G401 (cell line): ENCODE data around the gene CFAP221. TPM values are rescaled to one million over a fixed set of nuclear protein-coding genes. Genes with fewer than 3 reads are reported as not detected.
A peak's percentile ranks its signal among the peaks of the same experiment; 100 is the strongest.
"Not testable (repeated sequence)": the region's sequence is repeated elsewhere in the genome, so short reads cannot be mapped to it uniquely, and the experiment has no call there.

Source experiments
- DNase-seq: peaks from one replicate; pipeline ENCODE4 v3.0.0-alpha.2; 2015; ENCODE audit warnings: low spot score
- in situ Hi-C: cut with HindIII; loops from 2 replicates; pipeline ENCODE4 v1.10.0; 2016; ENCODE audit warnings: low sequenced_read_pairs, mixed read lengths
- total RNA-seq: library from RNA; depleted of rRNA; stranded (reverse); fragments of >200 nt; shearing (Covaris generic); gene quantifications from 2 replicates; pipeline ENCODE4 v1.2.3, GENCODE V29; 2014

The CFAP221 gene
- total RNA-seq, 1 experiment from 2014 or later = 2.7 TPM

DNA sequence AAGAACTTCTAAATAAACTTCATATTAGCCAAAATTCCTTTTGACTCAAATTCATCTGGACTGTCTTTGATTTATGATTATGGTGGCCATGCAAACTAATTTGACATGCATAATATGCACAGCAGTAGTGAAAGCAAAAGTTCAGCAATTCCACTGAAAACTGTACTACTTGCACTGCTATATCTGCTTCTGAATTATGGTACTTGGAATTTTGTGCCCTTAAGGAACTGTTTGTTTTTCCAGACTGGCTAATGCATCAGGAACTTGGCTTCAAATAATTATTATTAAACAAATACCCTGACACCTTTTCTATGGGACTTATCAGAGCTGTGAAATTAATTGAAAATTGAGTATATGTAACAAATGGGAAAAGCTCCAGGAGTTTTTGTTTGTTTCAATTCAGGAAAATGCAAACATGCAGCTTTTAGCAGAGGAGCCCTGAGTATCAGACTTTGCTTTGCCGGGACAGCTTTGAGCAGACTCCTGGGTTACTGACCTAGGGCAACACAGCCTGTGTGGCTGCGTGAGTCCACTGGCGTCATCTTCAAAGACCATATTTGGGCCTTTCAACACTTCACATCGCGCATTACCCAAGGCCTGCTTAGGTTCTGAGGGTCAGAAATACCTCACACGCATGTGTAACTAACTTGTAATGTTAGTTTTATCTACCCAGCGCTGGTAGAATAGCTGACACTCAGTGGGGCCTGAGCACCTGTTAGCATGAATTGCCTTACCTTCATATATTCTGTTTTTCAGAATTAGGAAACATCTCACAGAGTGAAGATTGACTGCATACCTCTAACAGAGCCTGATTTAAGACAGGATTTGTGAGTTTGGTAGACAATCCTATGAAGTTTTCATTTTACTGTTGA is 35.4 kb downstream of the CFAP221 start:
- no peak for DNase-seq
- in situ Hi-C loops = no loop called here

- no peak for DNase-seq
- in situ Hi-C loops = no loop called here
Measured at GRCh38 chr2:119580550-119581072, 36.4 kb downstream of the CFAP221 start.

GRCh38 chr2:119583291-119583690 is 39.0 kb downstream of the CFAP221 start:
- in situ Hi-C loops = no loop called here
- no peak for DNase-seq

- in situ Hi-C loops = no loop called here
- DNase-seq = no peak
Measured at GRCh38 chr2:119584469-119584868, 40.2 kb downstream of the CFAP221 start.

GRCh38 chr2:119586085-119586484 is 41.8 kb downstream of the CFAP221 start:
- in situ Hi-C loops = no loop called here

DNA sequence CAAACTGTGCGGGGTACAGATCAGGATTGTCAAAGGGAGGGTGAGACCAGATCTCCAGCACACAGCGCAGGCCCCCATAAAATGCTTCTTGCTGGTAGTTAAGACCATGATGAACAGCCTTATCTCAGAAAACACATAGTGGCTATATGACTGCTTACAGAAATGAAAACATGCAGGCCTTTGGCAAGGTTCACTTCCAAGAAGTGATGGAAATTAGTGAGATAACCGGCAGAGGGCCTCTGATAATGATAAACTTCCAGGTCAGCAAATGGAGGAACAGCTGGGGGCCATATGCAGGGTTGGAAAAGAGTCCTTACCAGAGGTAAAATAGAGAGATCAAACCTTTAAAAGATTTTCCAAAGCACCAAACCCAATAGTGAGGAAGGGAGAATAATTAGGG is 46.6 kb downstream of the CFAP221 start:
- in situ Hi-C loops = no loop called here
- no peak for DNase-seq

More at GRCh38 chr2:119586085-119586484, 41.8 kb downstream of the CFAP221 start:
- no peak for DNase-seq

GRCh38 chr2:119591523-119591922 is 47.3 kb downstream of the CFAP221 start:
- no peak for DNase-seq
- in situ Hi-C loops = no loop called here

DNA sequence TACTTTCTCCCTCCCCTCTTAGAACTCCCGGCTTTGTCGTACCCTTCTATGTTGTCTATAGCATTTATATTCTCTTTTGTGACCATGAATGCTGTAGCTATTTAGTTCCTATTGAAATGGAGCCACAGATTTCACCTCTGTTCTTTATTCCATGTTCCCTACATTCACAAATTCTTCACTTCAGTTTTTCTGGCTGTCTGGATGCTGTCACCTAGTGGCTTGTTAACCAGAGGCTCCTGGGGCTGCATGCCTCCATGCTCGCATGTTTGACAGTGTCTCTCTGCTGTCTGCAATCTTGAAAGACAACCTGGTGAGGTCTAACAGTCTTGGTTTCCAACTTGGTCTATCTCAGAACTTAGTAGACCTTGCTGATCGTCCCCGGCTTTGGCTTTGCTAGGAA is 48.2 kb downstream of the CFAP221 start:
- in situ Hi-C loops = no loop called here
- DNase-seq = no peak

- in situ Hi-C loops = no loop called here
- no peak for DNase-seq
Measured at GRCh38 chr2:119596638-119597037, 52.4 kb downstream of the CFAP221 start.

DNA sequence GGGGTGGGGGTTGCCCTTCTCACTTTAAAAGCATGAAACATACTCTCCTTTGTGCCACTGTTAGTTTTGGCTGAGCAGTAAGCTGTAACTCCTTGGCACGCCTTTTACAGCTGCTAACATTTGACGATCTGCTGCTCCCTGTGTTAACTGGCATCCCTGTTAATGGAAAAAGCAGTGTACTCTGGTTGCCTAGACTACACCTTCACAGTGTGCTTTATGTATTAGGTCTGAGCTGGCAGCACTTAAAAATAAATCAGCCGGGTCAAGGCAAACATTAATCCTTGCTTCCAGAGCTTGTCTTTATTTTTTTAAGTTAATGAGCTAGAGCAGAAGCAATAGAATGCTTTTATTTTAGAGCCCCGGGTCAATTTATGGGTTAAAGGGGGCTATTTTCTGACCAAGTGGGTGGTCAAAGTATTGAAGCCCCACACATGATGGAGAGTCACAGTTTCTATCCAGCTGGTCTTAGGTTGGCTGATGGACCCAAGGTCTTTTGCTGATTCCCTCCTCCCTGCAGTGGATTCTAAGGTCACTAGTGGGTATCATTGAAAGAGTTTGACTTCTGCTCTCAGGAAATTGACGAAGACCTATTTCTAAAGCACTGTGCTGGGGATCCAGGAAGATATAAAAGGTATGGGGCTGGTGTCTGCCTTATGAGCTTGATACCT is 54.5 kb downstream of the CFAP221 start:
- in situ Hi-C loops = no loop called here
- DNase-seq = peak; percentile 2

DNA sequence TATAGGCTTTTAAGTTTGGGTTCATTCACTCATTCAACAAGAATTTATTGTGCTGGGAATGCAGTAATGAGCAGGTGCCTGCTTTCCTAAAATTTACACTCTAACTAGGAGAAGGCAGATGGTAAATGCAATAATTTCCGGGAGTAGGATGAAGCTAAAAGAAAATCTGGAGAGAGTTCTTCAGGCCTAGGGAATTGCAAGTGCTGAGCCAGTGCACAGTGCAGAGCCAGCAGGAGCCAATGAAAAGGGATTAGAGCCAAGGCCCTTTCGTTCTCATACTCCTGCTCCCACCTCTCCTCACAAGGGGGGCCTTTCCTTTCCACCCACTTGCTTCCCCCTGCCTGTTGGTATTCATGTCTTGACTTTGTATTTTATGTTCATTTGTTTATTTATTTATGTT is 55.1 kb downstream of the CFAP221 start:
- in situ Hi-C loops = no loop called here

DNA sequence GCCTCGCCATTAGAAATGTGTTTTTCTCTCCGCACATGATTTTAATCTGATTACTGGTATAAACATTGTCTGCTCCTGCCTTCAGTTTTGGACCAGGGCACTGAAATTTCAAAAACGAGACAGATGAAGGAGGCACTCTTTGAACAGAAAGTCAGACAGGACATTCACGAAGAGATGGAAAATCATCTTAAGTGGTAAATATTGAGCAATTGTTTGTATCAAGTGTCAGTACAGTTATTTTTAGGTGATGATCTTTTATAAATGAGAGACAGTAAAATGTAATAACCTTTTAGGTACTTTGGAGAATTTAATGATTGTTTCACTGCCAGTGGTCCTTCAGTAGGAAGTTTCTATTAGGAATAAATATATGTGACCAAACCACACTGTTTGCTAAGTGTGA is 60.8 kb downstream of the CFAP221 start:
- in situ Hi-C loops = no loop called here
- no peak for DNase-seq

More for the DNA sequence above, 55.1 kb downstream of the CFAP221 start:
- DNase-seq = peak; percentile 32

- in situ Hi-C loops = no loop called here
- DNase-seq = no peak
Measured at GRCh38 chr2:119606674-119607073, 62.4 kb downstream of the CFAP221 start.

DNA sequence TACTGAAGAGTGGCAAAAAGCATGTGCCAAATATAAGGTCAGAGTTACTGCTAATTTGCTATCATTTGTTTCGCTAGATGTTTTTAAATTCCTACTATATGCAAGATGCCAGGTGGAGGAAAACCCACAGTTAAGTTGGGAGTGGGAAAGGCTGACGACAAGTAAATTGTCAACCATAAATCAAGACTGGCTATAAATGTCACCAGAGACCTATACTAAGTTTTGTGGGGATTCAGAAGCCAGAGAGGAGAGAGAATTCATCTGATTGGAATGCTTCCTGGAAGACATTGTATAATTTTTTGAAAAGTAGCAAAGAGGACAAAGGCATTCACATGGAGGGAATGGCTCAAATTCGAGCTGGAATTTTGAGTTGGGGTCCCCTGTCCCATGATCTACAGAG is 64.3 kb downstream of the CFAP221 start:
- in situ Hi-C loops = no loop called here
- DNase-seq = no peak

- DNase-seq = no peak
- in situ Hi-C loops = no loop called here
Measured at GRCh38 chr2:119609337-119609736, 65.1 kb downstream of the CFAP221 start.

DNA sequence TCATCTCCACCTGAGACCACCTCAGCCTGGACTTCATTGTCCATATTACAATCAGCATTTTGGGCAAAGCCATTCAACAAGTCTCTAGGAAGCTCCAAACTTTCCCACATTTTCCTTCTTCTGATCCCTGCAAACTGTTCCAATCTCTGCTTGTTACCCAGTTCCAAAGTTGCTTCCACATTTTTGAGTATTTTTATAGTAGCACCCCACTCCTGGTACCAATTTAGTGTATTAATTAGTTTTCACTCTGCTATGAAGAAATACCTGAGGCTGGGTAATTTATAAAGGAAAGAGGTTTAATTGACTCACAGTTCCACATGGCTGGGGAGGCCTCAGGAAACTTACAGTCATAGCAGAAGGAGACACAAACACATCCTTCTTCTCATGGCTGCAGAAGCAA is 69.9 kb downstream of the CFAP221 start:
- DNase-seq, in situ Hi-C loops: not testable (repeated sequence)

- in situ Hi-C loops = no loop called here
Measured at GRCh38 chr2:119616421-119616820, 72.2 kb downstream of the CFAP221 start.

GRCh38 chr2:119617455-119617854 is 73.2 kb downstream of the CFAP221 start:
- in situ Hi-C loops = no loop called here
- peak; percentile 52 for DNase-seq

More at GRCh38 chr2:119616421-119616820, 72.2 kb downstream of the CFAP221 start:
- no peak for DNase-seq

DNA sequence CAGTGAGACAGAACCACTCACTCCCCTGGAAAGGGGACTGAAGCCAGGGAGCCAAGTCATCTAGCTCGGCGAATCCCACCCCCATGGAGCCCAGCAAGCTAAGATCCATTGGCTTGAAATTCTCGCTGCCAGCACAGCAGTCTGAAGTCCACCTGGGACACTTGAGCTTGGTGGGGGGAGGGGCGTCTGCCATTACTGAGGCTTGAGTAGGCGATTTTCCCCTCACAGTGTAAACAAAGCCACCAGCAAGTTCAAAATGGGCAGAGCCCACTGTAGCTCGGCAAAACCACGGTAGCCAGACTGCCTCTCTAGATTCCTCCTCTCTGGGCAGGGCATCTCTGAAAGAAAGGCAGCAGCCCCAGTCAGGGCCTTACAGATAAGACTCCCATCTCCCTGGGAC is 74.5 kb downstream of the CFAP221 start:
- in situ Hi-C loops = not testable (repeated sequence)

GRCh38 chr2:119625226-119625625 is 81.0 kb downstream of the CFAP221 start:
- DNase-seq = no peak
- in situ Hi-C loops = no loop called here

More for the DNA sequence above, 74.5 kb downstream of the CFAP221 start:
- not testable (repeated sequence) for DNase-seq
